GM21423 (cell line): ENCODE data around the gene MOB3B.
"Not testable (repeated sequence)": the region's sequence is repeated elsewhere in the genome, so short reads cannot be mapped to it uniquely, and the experiment has no call there.

ENCODE experiments used
- ATAC-seq: cut with Tn5 transposase; IDR thresholded peaks from one replicate; pipeline ENCODE4 v1.9.1; 2021; ENCODE audit warnings: mild to moderate bottlenecking, moderate library complexity; ENCODE audit not compliant: unreplicated experiment

The MOB3B gene

GRCh38 chr9:27426511-27427271 is 102.9 kb downstream of the MOB3B start:
- no peak for ATAC-seq

GRCh38 chr9:27425827-27426510 is 103.6 kb downstream of the MOB3B start:
- no peak for ATAC-seq

GRCh38 chr9:27423915-27424710 is 105.5 kb downstream of the MOB3B start:
- no peak for ATAC-seq

GRCh38 chr9:27422279-27422834 is 107.3 kb downstream of the MOB3B start:
- ATAC-seq: no peak

- no peak for ATAC-seq
Observed at GRCh38 chr9:27421577-27421976, 108.0 kb downstream of the MOB3B start.

GRCh38 chr9:27419558-27419957 is 110.1 kb downstream of the MOB3B start:
- ATAC-seq: not testable (repeated sequence)

- ATAC-seq: no peak
Observed at GRCh38 chr9:27414220-27414761, 115.3 kb downstream of the MOB3B start.

GRCh38 chr9:27413511-27414219 is 115.9 kb downstream of the MOB3B start:
- no peak for ATAC-seq

- ATAC-seq: no peak
Observed at GRCh38 chr9:27412963-27413362, 116.7 kb downstream of the MOB3B start.

- no peak for ATAC-seq
Observed at GRCh38 chr9:27412081-27412480, 117.5 kb downstream of the MOB3B start.

GRCh38 chr9:27408482-27408881 is 121.1 kb downstream of the MOB3B start:
- ATAC-seq: no peak

- ATAC-seq: no peak
Observed at GRCh38 chr9:27408001-27408400, 121.6 kb downstream of the MOB3B start.

- ATAC-seq: no peak
Observed at GRCh38 chr9:27407491-27407890, 122.1 kb downstream of the MOB3B start.

- no peak for ATAC-seq
Observed at GRCh38 chr9:27404661-27405060, 125.0 kb downstream of the MOB3B start.

- ATAC-seq: no peak
Observed at GRCh38 chr9:27402626-27403025, 127.0 kb downstream of the MOB3B start.

GRCh38 chr9:27400334-27400880 is 129.2 kb downstream of the MOB3B start:
- ATAC-seq: no peak

- ATAC-seq: no peak
Observed at GRCh38 chr9:27398982-27399653, 130.5 kb downstream of the MOB3B start.

- no peak for ATAC-seq
Observed at GRCh38 chr9:27396495-27396894, 133.1 kb downstream of the MOB3B start.

GRCh38 chr9:27395484-27395921 is 134.1 kb downstream of the MOB3B start:
- no peak for ATAC-seq

- no peak for ATAC-seq
Observed at GRCh38 chr9:27394826-27395201, 134.8 kb downstream of the MOB3B start.
